IMR-90 (cell line): ENCODE measurements around the gene ATP1A2.

Experiments used
- MXI1 ChIP-seq: IDR thresholded peaks from 2 replicates; pipeline ENCODE4 v1.6.1; 2012; ENCODE audit warnings: low read depth, mild to moderate bottlenecking, low read length, moderate library complexity, borderline replicate concordance
- POLR2A ChIP-seq: IDR thresholded peaks from 2 replicates; pipeline ENCODE4 v1.6.1; 2012; ENCODE audit warnings: mild to moderate bottlenecking, low read depth, low read length
- RAD21 ChIP-seq: IDR thresholded peaks from 2 replicates; pipeline ENCODE4 v1.6.1; 2012; ENCODE audit warnings: low read length, improper control_type of control experiment

- TF ChIP-seq POLR2A = no peak
- no peak for TF ChIP-seq RAD21
- no peak for TF ChIP-seq MXI1
Observed at GRCh38 chr1:160092366-160093068, 23.0 kb upstream of the ATP1A2 start.
